ENCODE measurements around the gene USP35. TPM values are rescaled to one million over a fixed set of nuclear protein-coding genes. Genes with fewer than 3 reads are reported as not detected.

Gene USP35
- total RNA-seq, 4 donors from 2014 or later = 7.1 to 14.5 (median 10.6) TPM

- peaks cover 0 to 81% of the 10 kb centered on the region in 2 donors for H3K36me3 ChIP-seq
- no peaks in the 10 kb centered on the region for H3K27me3 ChIP-seq
- no peak overlapping the region for H3K4me3 ChIP-seq
- no peak for ATAC-seq
- no peaks in the 10 kb centered on the region for H3K4me1 ChIP-seq
- TF ChIP-seq EP300 (IDR thresholded peaks at IDR 0.05) = no peak
- no peak for TF ChIP-seq CTCF (IDR thresholded peaks at IDR 0.05)
- no peak for TF ChIP-seq POLR2A (IDR thresholded peaks at IDR 0.05)
- no peak for TF ChIP-seq POLR2AphosphoS5 (IDR thresholded peaks at IDR 0.05)
- no peak overlapping the region for H3K27ac ChIP-seq
- H3K9me3 ChIP-seq = no peaks in the 10 kb centered on the region
- 80% methylated on average over 1 of the region's 7 CpGs; no CpG with 5 or more reads in 1 of the 2 donors for WGBS, 2 donors (ENCODE audit: low coverage in 1 of 2)
Observed at GRCh38 chr11:78205691-78206090, 17.0 kb downstream of the USP35 start.

GRCh38 chr11:78207532-78208256 lies 19.0 kb downstream of the USP35 start:
- Histone ChIP-seq H3K4me1 (no peaks in the 10 kb centered on the region), H3K36me3 (peaks cover 0 to 69% of the 10 kb centered on the region in 2 donors), H3K27me3 (no peaks in the 10 kb centered on the region), H3K27ac (no peak overlapping the region), H3K4me3 (no peak overlapping the region), H3K9me3 (no peaks in the 10 kb centered on the region)
- whole genome bisulfite sequencing, 2 donors (ENCODE audit: low coverage in 1 of 2) = 69 to 90% methylated on average over 5 of the region's 11 CpGs
- TF ChIP-seq CTCF (IDR thresholded peaks at IDR 0.05) (no peak), POLR2AphosphoS5 (IDR thresholded peaks at IDR 0.05) (no peak), EP300 (IDR thresholded peaks at IDR 0.05) (no peak), POLR2A (IDR thresholded peaks at IDR 0.05) (no peak)
- ATAC-seq = no peak

- Histone ChIP-seq H3K4me1 (no peaks in the 10 kb centered on the region), H3K36me3 (peaks cover 0 to 70% of the 10 kb centered on the region in 2 donors), H3K27ac (no peak overlapping the region), H3K4me3 (no peak overlapping the region), H3K27me3 (no peaks in the 10 kb centered on the region), H3K9me3 (no peaks in the 10 kb centered on the region)
- 80 to 100% methylated on average over 2 to 4 of the region's 16 CpGs for WGBS, 2 donors (ENCODE audit: low coverage in 1 of 2)
- no peak for ATAC-seq
- TF ChIP-seq CTCF (IDR thresholded peaks at IDR 0.05) = no peak
- TF ChIP-seq EP300 (IDR thresholded peaks at IDR 0.05) = no peak
- no peak for TF ChIP-seq POLR2AphosphoS5 (IDR thresholded peaks at IDR 0.05)
- no peak for TF ChIP-seq POLR2A (IDR thresholded peaks at IDR 0.05)
Observed at GRCh38 chr11:78208257-78209165, 19.8 kb downstream of the USP35 start.

GRCh38 chr11:78209478-78209877 lies 20.8 kb downstream of the USP35 start:
- H3K36me3 ChIP-seq = peaks cover 0 to 80% of the 10 kb centered on the region in 2 donors
- no peak overlapping the region for H3K4me3 ChIP-seq
- TF ChIP-seq EP300 (IDR thresholded peaks at IDR 0.05) (no peak), CTCF (IDR thresholded peaks at IDR 0.05) (no peak), POLR2A (IDR thresholded peaks at IDR 0.05) (no peak), POLR2AphosphoS5 (IDR thresholded peaks at IDR 0.05) (no peak)
- H3K9me3 ChIP-seq = no peaks in the 10 kb centered on the region
- H3K27ac ChIP-seq = no peak overlapping the region
- no peaks in the 10 kb centered on the region for H3K27me3 ChIP-seq
- no peaks in the 10 kb centered on the region for H3K4me1 ChIP-seq
- ATAC-seq = no peak
- WGBS, 2 donors (ENCODE audit: low coverage in 1 of 2) = 97% methylated on average over 7 of the region's 18 CpGs; no CpG with 5 or more reads in 1 of the 2 donors
